Activated CD4-positive, alpha-beta T cell treated with anti-CD3 and anti-CD28 coated beads, Interleukin-2, amount 50 U/mL, for 48 hours (primary cell): ENCODE data around the gene LSM4.
"Not testable (repeated sequence)": the region's sequence is repeated elsewhere in the genome, so short reads cannot be mapped to it uniquely, and the experiment has no call there.

Experiments
- DNase-seq, 2 experiments: peaks; one replicate each; pipeline ENCODE4 v3.0.0-alpha.2; 2020

Gene LSM4

GRCh38 chr19:18322759-18323460, at the start of gene LSM4:
TSS of gene LSM4 (minus strand) at chr19:18323076. CDS start at chr19:18323020, 56 bp downstream.
- peak; percentile 99 to 100 for DNase-seq

DNA sequence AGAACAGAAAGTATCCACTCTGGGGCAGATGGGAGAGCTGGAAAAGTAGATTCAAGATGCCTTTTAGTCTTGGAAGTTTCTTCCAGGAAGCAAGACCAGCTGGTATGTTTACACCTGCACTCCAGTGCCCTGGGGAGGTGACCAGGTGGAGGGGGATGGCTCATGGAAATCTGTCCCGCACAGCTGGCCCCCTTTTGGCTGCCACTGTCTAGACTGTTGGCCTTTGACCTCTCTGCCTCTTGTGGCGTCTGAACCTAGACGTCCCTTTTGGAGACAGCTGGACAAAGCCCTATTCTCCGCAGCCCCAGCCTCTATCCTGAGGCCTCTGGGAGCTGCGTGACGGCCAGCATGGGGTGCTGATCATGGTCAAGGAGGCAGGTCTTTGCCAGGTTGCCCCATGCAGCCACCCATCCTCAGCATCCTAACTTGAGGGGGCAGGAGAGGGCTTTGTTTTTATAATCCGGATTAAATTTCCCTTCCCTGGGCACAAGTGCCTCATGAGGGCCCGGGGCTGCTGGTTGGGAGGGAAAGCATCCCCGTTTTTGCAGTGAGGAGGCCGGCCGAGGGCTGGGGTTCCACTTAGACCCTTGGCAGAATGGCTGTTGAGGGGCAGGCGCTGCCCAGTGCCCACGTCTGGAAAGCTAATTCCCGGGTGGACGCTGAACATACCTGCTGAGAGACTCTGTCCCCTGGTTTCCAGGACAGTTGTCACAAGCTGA, 45.8 kb upstream of the LSM4 start:
- DNase-seq: no peak

- no peak for DNase-seq
Measured at GRCh38 chr19:18366021-18366435, 43.2 kb upstream of the LSM4 start.

DNA sequence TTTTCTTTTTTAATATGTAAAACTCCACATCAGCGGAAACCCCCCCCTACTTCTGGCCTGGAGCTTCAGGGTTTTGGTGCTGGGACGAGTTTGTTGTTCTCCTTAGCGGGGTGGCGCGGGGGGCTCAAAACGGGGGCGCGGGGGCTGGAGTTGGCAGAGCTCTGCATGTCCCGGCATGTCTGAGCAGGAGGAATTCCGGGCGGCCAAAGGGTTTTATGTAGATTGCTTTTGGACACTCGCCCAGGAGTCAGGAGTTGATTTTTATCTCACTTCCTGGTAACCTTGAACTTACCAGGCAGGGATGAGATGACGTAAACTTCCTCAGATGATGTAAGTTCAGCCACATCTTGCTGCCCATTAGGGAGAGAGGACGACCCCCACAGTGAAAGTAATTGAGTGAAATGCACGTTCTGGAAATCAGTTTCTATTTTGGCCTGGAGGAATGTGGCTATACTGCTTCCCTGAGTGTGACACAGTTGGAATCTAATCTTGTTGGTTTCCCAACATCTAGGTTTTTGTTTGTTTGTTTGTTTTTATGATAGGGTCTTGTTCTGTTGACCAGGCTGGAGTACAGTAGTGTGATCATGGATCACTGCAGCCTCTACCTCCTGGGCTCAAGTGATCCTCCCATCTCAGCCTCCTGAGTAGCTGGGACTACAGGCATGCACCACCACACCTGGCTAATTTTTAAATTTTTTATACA, 42.1 kb upstream of the LSM4 start:
- DNase-seq: no peak

DNA sequence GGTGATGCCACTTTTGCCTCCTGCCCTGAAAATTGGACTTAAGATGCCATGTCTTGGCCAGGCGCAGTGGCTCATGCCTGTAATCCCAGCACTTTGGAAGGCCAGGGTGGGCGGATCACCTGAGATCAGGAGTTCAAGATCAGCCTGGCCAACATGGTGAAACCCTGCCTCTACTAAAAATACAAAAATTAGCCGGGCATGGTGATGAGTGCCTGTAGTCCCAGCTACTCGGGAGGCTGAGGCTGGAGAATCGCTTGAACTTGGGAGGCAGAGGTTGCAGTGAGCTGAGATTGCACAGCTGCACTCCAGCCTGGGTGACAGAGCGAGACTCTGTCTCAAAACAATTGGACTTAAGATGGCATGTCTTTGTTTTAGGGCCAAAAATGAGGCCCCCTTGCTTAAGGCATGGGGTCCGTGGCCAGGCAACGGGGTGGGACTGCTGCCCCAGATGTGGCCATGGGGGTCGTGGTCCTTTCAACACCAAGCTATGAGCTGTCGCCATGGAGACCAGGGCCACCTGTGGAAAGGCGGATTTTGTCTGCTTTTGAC, 41.5 kb upstream of the LSM4 start:
- DNase-seq: not testable (repeated sequence)

DNA sequence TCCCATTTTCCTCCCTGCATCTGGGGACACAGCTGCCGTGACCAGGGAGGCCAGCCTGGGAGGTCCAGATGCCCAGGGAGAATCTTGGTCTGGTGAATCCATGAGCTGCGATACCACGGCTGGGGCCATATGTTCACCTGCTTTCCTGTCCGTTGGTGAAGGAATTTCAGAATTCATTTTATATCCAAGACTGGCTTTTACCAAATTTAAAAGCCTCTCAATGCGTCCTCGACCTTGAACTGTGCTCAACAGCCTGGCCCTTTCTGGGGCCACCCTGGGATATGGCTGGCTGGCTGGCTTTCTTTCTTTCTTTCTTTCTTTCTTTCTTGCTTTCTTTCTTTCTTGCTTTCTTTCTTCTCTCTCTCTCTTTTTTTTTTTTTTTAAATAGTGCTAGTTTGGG, 40.9 kb upstream of the LSM4 start:
- DNase-seq: no peak

- no peak for DNase-seq
Measured at GRCh38 chr19:18362934-18363542, 40.2 kb upstream of the LSM4 start.

GRCh38 chr19:18361646-18362045, 38.8 kb upstream of the LSM4 start:
- DNase-seq: no peak

- DNase-seq: no peak
Measured at GRCh38 chr19:18357041-18357440, 34.2 kb upstream of the LSM4 start.

DNA sequence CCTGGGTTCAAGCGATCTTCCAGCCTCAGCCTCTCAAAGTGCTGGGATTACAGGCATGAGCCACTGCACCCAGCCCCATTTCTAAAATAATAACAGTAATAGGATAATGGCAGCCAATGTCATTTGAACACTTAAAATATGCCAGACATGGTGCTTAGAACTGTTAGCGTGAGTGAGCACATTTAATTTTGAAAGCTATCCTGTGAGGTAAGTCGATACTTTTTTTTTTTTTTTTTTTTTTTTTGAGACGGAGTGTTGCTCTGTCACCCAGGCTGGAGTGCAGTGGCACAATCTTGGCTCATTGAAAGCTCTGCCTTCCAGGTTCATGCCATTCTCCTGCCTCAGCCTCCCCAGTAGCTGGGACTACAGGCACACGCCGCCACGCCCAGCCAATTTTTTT, 31.9 kb upstream of the LSM4 start:
- not testable (repeated sequence) for DNase-seq

GRCh38 chr19:18353378-18354005, 30.6 kb upstream of the LSM4 start:
- no peak for DNase-seq

DNA sequence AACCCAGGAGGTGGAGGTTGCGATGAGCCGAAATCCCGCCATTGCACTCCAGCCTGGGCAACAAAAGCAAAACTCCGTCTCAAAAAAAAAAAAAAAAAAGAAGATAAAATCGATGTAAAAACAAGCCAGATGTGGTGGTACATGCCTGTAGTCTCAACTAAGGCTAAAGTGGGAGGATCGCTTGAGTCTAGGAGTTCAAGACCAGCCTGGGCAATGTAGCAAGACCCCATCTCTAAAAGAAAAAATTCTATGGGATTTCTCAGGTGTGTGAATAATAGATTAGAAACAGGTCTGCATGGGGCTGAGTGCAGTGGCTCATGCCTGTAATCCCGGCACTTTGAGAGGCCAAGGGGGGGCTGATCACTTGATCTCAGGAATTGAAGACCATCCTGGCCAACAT, 28.7 kb upstream of the LSM4 start:
- DNase-seq: no peak

GRCh38 chr19:18350490-18350889, 27.6 kb upstream of the LSM4 start:
- no peak for DNase-seq

DNA sequence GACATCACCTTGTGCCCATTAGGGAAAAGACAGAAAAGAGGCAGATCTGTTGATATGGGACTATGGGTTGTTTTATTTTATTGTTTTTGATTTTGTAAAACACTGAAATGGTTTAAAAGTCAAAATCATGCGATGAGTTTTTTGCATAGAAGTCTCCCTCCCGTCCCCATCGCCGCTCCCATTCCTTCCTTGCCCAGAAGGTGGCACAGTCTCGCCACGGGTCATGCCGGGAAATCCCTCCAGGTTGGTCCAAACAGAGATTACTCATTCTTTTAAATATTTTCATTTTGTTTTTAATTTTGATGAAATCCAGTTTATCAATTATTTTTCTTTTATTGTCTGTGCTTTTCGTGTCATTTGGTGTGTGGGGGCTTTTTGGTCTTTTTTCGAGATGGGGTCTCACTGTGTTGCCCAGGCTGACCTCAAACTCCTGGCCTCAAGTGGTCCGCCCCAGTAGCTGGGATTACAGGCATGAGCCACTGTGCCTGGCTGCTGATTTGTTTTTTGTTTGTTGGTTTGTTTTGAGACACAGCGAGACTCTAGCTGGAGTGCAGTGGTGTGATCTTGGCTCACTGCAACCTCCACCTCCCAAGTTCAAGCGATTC, 26.8 kb upstream of the LSM4 start:
- peak; percentile 52 to 53 for DNase-seq

DNA sequence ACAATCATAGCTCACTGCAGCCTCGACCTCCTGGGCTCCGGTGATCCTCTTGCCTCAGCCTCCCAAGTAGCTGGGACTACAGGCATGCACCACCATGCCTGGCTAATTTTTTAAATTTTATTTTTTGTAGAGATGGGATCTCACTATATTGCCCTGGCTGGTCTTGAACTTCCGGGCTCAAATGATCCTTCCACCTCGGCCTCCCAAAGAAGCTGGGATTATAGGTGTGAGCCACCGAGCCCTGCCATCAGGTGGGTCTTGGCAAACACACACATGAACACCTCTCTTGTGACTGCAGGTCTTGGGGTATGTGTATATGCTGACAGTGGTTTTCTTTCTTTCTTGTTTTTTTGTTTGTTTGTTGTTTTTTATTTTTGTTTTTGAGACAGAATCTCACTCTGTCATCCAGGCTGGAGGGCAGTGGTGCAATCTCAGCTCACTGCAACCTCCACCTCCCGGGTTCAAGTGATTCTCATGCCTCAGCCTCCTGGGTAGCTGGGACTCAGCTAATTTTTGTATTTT, 26.0 kb upstream of the LSM4 start:
- not testable (repeated sequence) for DNase-seq

DNA sequence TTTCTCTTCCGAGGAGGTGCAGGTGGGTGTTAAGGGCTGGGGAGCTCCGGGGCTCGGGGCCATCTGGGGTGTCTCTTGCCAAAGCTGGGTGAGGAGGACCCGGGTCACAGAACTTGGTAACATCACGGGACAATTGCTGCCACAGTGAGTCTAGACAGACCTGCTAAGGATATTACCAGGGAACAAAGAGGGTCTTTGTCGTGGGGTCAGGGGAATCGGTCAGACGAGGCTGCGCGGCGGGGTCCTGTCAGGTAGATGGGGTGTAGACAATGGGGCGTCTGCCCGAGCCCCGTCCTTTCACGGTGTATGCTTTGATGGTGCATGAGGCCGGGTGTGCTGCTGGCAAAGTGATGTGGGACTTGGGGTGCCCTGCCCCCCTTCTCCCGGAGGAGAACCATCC, 25.3 kb upstream of the LSM4 start:
- DNase-seq: no peak

GRCh38 chr19:18346091-18346490, 23.2 kb upstream of the LSM4 start:
- DNase-seq: no peak

DNA sequence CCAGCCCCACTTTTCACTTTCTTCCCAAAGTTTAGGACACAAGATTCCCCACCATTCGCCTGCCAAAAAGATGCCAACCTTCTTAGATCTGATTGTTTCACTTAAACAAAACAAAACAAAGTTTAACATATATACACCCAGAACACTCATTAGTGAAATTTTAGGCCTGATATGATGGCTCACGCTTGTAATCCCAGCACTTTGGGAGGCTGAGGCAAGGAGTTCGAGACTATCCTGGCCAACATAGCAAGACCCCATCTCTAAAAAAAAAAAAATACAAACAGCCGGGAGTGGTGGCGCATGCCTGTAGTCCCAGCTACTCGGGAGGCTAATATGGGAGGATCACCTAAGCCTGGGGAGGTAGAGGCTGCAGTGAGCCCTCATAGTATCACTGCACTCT, 22.4 kb upstream of the LSM4 start:
- DNase-seq: no peak

- no peak for DNase-seq
Measured at GRCh38 chr19:18344582-18344950, 21.7 kb upstream of the LSM4 start.

- DNase-seq: no peak
Measured at GRCh38 chr19:18342090-18342632, 19.3 kb upstream of the LSM4 start.

- peak; percentile 71 to 78 for DNase-seq
Measured at GRCh38 chr19:18340990-18341868, 18.4 kb upstream of the LSM4 start.
